PC-9 (cell line): ENCODE measurements around the gene LTBP4.

Experiments used
- CTCF ChIP-seq: fragments of 200-600 bp; sonication (generic); conservative IDR thresholded peaks from 2 replicates; pipeline ENCODE4 v1.6.1; 2017; ENCODE audit warnings: mixed run types, antibody characterized with exemption, mild to moderate bottlenecking, moderate library complexity
- EZH2 ChIP-seq: fragments of 200-600 bp; sonication (generic); IDR thresholded peaks from 2 replicates; pipeline ENCODE4 v1.8.0; 2017; ENCODE audit warnings: antibody characterized with exemption, low read depth

GRCh38 chr19:40553885-40554857, 47.0 kb upstream of the LTBP4 start:
- TF ChIP-seq CTCF: no peak
- no peak for TF ChIP-seq EZH2
